ENCODE results near the gene FHIP1B. TPM values are rescaled to one million over a fixed set of nuclear protein-coding genes. Genes with fewer than 3 reads are reported as not detected.

FHIP1B gene
- total RNA-seq, 1 experiment from 2014 or later: 42.8 TPM

GRCh38 chr11:6237266-6237665 is 2.8 kb upstream of the FHIP1B start:
- Histone ChIP-seq H3K27me3 (ENCODE audit: control insufficient read depth, insufficient read depth, low read length) (peaks cover 3% of the 10 kb centered on the region; the same call in 1 of the 2 replicates), H3K36me3 (ENCODE audit: control insufficient read depth, insufficient read depth, low read length) (no peaks in the 10 kb centered on the region; the same call in 1 of the 2 replicates), H3K4me3 (ENCODE audit: low read depth in 2 of 2, low read length in 2 of 2) (no peak overlapping the region), H3K9me3 (ENCODE audit: control insufficient read depth, insufficient read depth, low read depth, low read length) (no peaks in the 10 kb centered on the region), H3K27ac (ENCODE audit: low read length) (no peak overlapping the region), H3K4me1 (ENCODE audit: control insufficient read depth, insufficient read depth, low read length) (peaks cover 11% of the 10 kb centered on the region)
- ChIA-PET CTCF (interaction anchor here (1.0 to 1.1 kb wide), 2 partner anchors 58 to 126 kb away, joined by 4 read pairs; no protein-coding TSS in a partner anchor), POLR2A (no interaction called here)
- BruUV-seq (replicated peaks): no TSS peak
- DNase-seq (ENCODE audit: low read depth, low spot score) (no peak), ATAC-seq (no peak)
- in situ Hi-C loops (cut with HindIII; ENCODE audit: low pct_unique_long_range_greater_than_20kb, low sequenced_read_pairs) (no loop called here), intact Hi-C loops (cut with micrococcal nuclease; ENCODE audit: unreplicated experiment) (no loop called here)
- TF ChIP-seq CTCF (IDR thresholded peaks at IDR 0.05) (no peak), REST (IDR thresholded peaks at IDR 0.05; ENCODE audit: insufficient read depth in 1 of 2, low read depth in 2 of 2, low read length in 1 of 2) (no peak), TCF7L2 (IDR thresholded peaks at IDR 0.05; ENCODE audit: low read depth, low read length) (no peak), POLR2AphosphoS5 (IDR thresholded peaks at IDR 0.05; ENCODE audit: low read depth, low read length) (no peak), SIN3A (IDR thresholded peaks at IDR 0.05; ENCODE audit: borderline replicate concordance, insufficient read depth, low read depth, low read length) (no peak)

- H3K27me3 ChIP-seq (ENCODE audit: control insufficient read depth, insufficient read depth, low read length): peaks cover 3% of the 10 kb centered on the region; the same call in 1 of the 2 replicates
- peaks cover 11% of the 10 kb centered on the region for H3K4me1 ChIP-seq (ENCODE audit: control insufficient read depth, insufficient read depth, low read length)
- H3K27ac ChIP-seq (ENCODE audit: low read length): peak overlapping the region; percentile 81
- TF ChIP-seq POLR2AphosphoS5 (IDR thresholded peaks at IDR 0.05; ENCODE audit: low read depth, low read length) (no peak), TCF7L2 (IDR thresholded peaks at IDR 0.05; ENCODE audit: low read depth, low read length) (no peak), CTCF (IDR thresholded peaks at IDR 0.05) (no peak), REST (IDR thresholded peaks at IDR 0.05; ENCODE audit: insufficient read depth in 1 of 2, low read depth in 2 of 2, low read length in 1 of 2) (no peak), SIN3A (IDR thresholded peaks at IDR 0.05; ENCODE audit: borderline replicate concordance, insufficient read depth, low read depth, low read length) (no peak)
- no peaks in the 10 kb centered on the region; the same call in 1 of the 2 replicates for H3K36me3 ChIP-seq (ENCODE audit: control insufficient read depth, insufficient read depth, low read length)
- no peaks in the 10 kb centered on the region for H3K9me3 ChIP-seq (ENCODE audit: control insufficient read depth, insufficient read depth, low read depth, low read length)
- H3K4me3 ChIP-seq (ENCODE audit: low read depth in 2 of 2, low read length in 2 of 2): peak overlapping the region; percentile 66 to 81
- ATAC-seq: peak; percentile 4
- intact Hi-C loops (cut with micrococcal nuclease; ENCODE audit: unreplicated experiment): no loop called here
- DNase-seq (ENCODE audit: low read depth, low spot score): no peak
- BruUV-seq (replicated peaks): no TSS peak
- in situ Hi-C loops (cut with HindIII; ENCODE audit: low pct_unique_long_range_greater_than_20kb, low sequenced_read_pairs): no loop called here
- POLR2A ChIA-PET: interaction anchor here (0.7 kb wide), 1 partner anchor 18 kb away, joined by 3 read pairs; no protein-coding TSS in a partner anchor
- CTCF ChIA-PET: interaction anchor here (0.6 to 1.6 kb wide), 2 partner anchors 55 to 129 kb away, joined by 5 to 8 read pairs; no protein-coding TSS in a partner anchor
Observed at GRCh38 chr11:6233984-6234386, 451 bp downstream of the FHIP1B start.

Data from Panc1 (cell line).